ENCODE measurements around the gene GSDMA.

Gene GSDMA

GRCh38 chr17:39969375-39969774, 6.6 kb downstream of the GSDMA start:
- no peak for TF ChIP-seq ZNF658 (tag by site-specific recombination; IDR thresholded peaks at IDR 0.05)
- TF ChIP-seq, protein P1, sequence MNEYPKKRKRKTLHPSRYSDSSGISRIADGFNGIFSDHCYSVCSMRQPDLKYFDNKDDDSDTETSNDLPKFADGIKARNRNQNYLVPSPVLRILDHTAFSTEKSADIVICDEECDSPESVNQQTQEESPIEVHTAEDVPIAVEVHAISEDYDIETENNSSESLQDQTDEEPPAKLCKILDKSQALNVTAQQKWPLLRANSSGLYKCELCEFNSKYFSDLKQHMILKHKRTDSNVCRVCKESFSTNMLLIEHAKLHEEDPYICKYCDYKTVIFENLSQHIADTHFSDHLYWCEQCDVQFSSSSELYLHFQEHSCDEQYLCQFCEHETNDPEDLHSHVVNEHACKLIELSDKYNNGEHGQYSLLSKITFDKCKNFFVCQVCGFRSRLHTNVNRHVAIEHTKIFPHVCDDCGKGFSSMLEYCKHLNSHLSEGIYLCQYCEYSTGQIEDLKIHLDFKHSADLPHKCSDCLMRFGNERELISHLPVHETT (tag by site-specific recombination; IDR thresholded peaks at IDR 0.05) = no peak
- TF ChIP-seq, protein P2, sequence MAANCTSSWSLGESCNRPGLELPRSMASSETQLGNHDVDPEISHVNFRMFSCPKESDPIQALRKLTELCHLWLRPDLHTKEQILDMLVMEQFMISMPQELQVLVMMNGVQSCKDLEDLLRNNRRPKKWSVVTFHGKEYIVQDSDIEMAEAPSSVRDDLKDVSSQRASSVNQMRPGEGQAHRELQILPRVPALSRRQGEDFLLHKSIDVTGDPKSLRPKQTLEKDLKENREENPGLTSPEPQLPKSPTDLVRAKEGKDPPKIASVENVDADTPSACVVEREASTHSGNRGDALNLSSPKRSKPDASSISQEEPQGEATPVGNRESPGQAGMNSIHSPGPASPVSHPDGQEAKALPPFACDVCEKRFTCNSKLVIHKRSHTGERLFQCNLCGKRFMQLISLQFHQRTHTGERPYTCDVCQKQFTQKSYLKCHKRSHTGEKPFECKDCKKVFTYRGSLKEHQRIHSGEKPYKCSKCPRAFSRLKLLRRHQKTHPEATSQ (tag by site-specific recombination; IDR thresholded peaks at IDR 0.05) = no peak
- TF ChIP-seq ZNF610 (tag by site-specific recombination; IDR thresholded peaks at IDR 0.05; ENCODE audit: borderline replicate concordance) = no peak
- TF ChIP-seq ZNF654 (tag by site-specific recombination; IDR thresholded peaks at IDR 0.05; ENCODE audit: low read depth) = no peak
- no peak for TF ChIP-seq IKZF3 (tag by site-specific recombination; IDR thresholded peaks at IDR 0.05)
- no peak for TF ChIP-seq GLIS1 (tag by site-specific recombination; IDR thresholded peaks at IDR 0.05)
- TF ChIP-seq, protein P3, sequence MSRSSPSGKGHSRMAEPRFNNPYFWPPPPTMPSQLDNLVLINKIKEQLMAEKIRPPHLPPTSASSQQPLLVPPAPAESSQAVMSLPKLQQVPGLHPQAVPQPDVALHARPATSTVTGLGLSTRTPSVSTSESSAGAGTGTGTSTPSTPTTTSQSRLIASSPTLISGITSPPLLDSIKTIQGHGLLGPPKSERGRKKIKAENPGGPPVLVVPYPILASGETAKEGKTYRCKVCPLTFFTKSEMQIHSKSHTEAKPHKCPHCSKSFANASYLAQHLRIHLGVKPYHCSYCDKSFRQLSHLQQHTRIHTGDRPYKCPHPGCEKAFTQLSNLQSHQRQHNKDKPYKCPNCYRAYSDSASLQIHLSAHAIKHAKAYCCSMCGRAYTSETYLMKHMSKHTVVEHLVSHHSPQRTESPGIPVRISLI (tag by site-specific recombination; IDR thresholded peaks at IDR 0.05) = no peak
- TF ChIP-seq FEZF1 (tag by site-specific recombination; IDR thresholded peaks at IDR 0.05) = no peak
- TF ChIP-seq ZNF660 (tag by site-specific recombination; IDR thresholded peaks at IDR 0.05) = no peak
- TF ChIP-seq ZNF335 (tag by site-specific recombination; conservative IDR thresholded peaks at IDR 0.05) = no peak
- TF ChIP-seq BCL11B (tag by site-specific recombination; IDR thresholded peaks at IDR 0.05; ENCODE audit: low read depth) = no peak
- no peak for TF ChIP-seq ZNF571 (tag by site-specific recombination; IDR thresholded peaks at IDR 0.05)
- TF ChIP-seq ZNF157 (tag by site-specific recombination; IDR thresholded peaks at IDR 0.05) = no peak
- TF ChIP-seq, protein P4, sequence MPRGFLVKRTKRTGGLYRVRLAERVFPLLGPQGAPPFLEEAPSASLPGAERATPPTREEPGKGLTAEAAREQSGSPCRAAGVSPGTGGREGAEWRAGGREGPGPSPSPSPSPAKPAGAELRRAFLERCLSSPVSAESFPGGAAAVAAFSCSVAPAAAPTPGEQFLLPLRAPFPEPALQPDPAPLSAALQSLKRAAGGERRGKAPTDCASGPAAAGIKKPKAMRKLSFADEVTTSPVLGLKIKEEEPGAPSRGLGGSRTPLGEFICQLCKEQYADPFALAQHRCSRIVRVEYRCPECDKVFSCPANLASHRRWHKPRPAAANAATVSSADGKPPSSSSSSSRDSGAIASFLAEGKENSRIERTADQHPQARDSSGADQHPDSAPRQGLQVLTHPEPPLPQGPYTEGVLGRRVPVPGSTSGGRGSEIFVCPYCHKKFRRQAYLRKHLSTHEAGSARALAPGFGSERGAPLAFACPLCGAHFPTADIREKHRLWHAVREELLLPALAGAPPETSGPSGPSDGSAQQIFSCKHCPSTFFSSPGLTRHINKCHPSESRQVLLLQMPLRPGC (tag by site-specific recombination; IDR thresholded peaks at IDR 0.05) = no peak
- ChIA-PET CTCF (interaction anchor here (0.5 to 4.0 kb wide), 5 partner anchors 10 to 353 kb away, joined by 3 to 30 read pairs (median 5); partner anchors contain the start of gene PSMD3), POLR2A (no interaction called here)
- Histone ChIP-seq H3K4me3 (ENCODE audit: low read depth, low read length) (no peak overlapping the region), H3K36me3 (ENCODE audit: control insufficient read depth in 2 of 2, insufficient read depth in 1 of 2, low read length in 2 of 2) (no peaks in the 10 kb centered on the region), H3K9me3 (ENCODE audit: control insufficient read depth, insufficient read depth, low read depth, low read length) (no peaks in the 10 kb centered on the region), H3K4me1 (ENCODE audit: control insufficient read depth, insufficient read depth, low read length) (no peaks in the 10 kb centered on the region), H3K27ac (ENCODE audit: extremely low read depth, low read depth, low read length) (no peak overlapping the region)

DNA sequence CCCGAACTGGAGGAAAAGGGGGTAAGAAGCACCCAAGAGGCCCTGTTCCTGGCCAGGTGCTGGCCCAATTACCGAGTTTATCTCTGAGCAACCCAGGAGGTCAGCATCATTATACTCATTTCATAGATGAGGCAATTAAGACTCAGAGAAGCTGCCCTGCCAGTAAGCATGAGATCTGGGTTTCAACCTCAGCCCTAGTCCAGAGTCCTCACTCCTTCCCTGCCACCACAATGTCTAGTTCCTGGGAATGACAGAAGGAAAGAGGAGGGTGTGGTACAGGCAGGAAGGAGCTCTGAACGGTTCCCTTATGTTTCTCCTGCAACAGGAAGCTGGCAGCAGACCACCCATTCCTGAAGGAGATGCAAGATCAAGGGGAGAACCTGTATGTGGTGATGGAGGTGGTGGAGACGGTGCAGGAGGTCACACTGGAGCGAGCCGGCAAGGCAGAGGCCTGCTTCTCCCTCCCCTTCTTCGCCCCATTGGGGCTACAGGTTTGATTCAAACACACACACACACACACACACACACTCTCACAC, 7.4 kb downstream of the GSDMA start:
- no peaks in the 10 kb centered on the region for H3K36me3 ChIP-seq (ENCODE audit: control insufficient read depth in 2 of 2, insufficient read depth in 1 of 2, low read length in 2 of 2)
- CTCF ChIA-PET = interaction anchor here (4.0 to 5.5 kb wide), 2 partner anchors 10 to 13 kb away, joined by 30 to 36 read pairs; partner anchors contain the start of gene PSMD3
- H3K4me3 ChIP-seq (ENCODE audit: low read depth, low read length) = no peak overlapping the region
- TF ChIP-seq, protein P5, sequence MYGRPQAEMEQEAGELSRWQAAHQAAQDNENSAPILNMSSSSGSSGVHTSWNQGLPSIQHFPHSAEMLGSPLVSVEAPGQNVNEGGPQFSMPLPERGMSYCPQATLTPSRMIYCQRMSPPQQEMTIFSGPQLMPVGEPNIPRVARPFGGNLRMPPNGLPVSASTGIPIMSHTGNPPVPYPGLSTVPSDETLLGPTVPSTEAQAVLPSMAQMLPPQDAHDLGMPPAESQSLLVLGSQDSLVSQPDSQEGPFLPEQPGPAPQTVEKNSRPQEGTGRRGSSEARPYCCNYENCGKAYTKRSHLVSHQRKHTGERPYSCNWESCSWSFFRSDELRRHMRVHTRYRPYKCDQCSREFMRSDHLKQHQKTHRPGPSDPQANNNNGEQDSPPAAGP (tag by site-specific recombination; IDR thresholded peaks at IDR 0.05) = no peak
- TF ChIP-seq ZXDB (tag by site-specific recombination; IDR thresholded peaks at IDR 0.05) = no peak
- 0 out of 2 replicates have a peak, but pooled peaks have one; percentile 20 for TF ChIP-seq ZBTB17 (tag by site-specific recombination; IDR thresholded peaks at IDR 0.05)
- TF ChIP-seq ZNF629 (tag by site-specific recombination; IDR thresholded peaks at IDR 0.05) = no peak
- no peak overlapping the region for H3K27ac ChIP-seq (ENCODE audit: extremely low read depth, low read depth, low read length)
- H3K9me3 ChIP-seq (ENCODE audit: control insufficient read depth, insufficient read depth, low read depth, low read length) = no peaks in the 10 kb centered on the region
- H3K4me1 ChIP-seq (ENCODE audit: control insufficient read depth, insufficient read depth, low read length) = no peaks in the 10 kb centered on the region
- POLR2A ChIA-PET = no interaction called here
